Esophagus squamous epithelium (tissue), 5 donors: Measurements from ENCODE around the gene CCNT1. TPM values are rescaled to one million over a fixed set of nuclear protein-coding genes. Genes with fewer than 3 reads are reported as not detected.

Experiments
- DNase-seq: peaks from one replicate; lab custom pipeline; 2025; lab: John Stamatoyannopoulos, UW
- H3K27ac ChIP-seq, 4 donors: fragments of 200-600 bp; sonication (generic); one replicate each; pipeline ENCODE4 v1.5.1; 2016 to 2019; ENCODE audit warnings: mild to moderate bottlenecking in 1 of 4
- H3K27me3 ChIP-seq, 4 donors: fragments of 200-600 bp; sonication (generic); 1 replicate in 3 of 4; 2 replicates in 1 of 4; pipeline versions ENCODE4 v1.5.1 to v1.6.0; 2017 to 2021; ENCODE audit warnings: antibody characterized with exemption in 1 of 4
- H3K36me3 ChIP-seq, 3 donors: fragments of 200-600 bp; sonication (generic); one replicate each; pipeline ENCODE4 v1.5.1; 2016 to 2019
- H3K4me1 ChIP-seq, 3 donors: fragments of 200-600 bp; sonication (generic); one replicate each; pipeline ENCODE4 v1.5.1; 2017 to 2019
- H3K4me3 ChIP-seq, 4 donors: fragments of 200-600 bp; sonication (generic); 1 replicate in 3 of 4; 2 replicates in 1 of 4; pipeline ENCODE4 v1.5.1; 2016 to 2019; ENCODE audit warnings: mild to moderate bottlenecking in 2 of 4, moderate library complexity in 1 of 4
- H3K9me3 ChIP-seq, 3 donors: fragments of 200-600 bp; sonication (generic); one replicate each; pipeline ENCODE4 v1.5.1; 2016 to 2019
- POLR2A ChIP-seq, 4 donors: fragments of 450-650 bp; IDR thresholded peaks; one replicate each; pipeline ENCODE4 v1.6.1; 2017; ENCODE audit warnings: antibody characterized with exemption in 4 of 4, mild to moderate bottlenecking in 4 of 4, moderate library complexity in 3 of 4
- intact Hi-C: fragments of 100-400 bp; cut with DNase I; formaldehyde crosslinking; loops from one replicate; pipeline ENCODE4 v1.15.0; 2022
- small RNA-seq, 4 donors: library from RNA; depleted of rRNA; stranded (forward); fragments of <200 nt; gene quantifications; one replicate each; pipeline ENCODE3, GENCODE V24; 2016
- total RNA-seq, 4 donors: library from RNA; depleted of rRNA; stranded (reverse); fragments of >200 nt; gene quantifications; one replicate each; pipeline ENCODE4 v1.1.0, GENCODE V29; 2016
- TF ChIP-seq, protein P1 (sequence below), 6 experiments: fragments of 450-650 bp in 4 of 6; fragments of 200-600 bp in 2 of 6; sonication (generic) in 2 of 6; IDR thresholded peaks; one replicate each; pipeline ENCODE4 v1.5.1; 2016 to 2019; ENCODE audit warnings: antibody characterized with exemption in 6 of 6, mild to moderate bottlenecking in 4 of 6, moderate library complexity in 4 of 6
- donor health status: DM: yes; HTN: yes; CAD: no.

CCNT1 gene
- total RNA-seq, 4 donors from 2014 or later, result 16.2 to 23.3 (median 18.5) TPM

DNA sequence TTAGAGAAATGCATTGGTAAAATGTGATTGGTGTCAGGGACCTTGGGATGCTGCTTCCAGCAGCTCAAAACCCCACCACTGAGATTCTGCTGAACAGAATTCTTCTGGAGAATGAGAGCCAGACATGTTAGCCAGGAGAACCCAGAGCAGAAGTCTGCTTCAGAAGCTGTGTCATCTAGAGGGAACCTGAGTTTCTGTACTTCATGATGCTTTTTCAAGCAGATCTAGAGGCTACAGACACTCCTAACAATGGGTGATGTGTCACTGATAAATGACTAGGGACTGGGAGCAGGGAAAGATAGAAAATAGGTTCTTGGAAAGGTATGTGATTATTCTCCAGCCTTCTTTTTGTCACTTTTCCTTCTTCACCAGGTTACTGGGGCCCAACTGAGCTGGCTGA, 76.1 kb downstream of the CCNT1 start:
- H3K4me1 ChIP-seq, result no peaks in the 10 kb centered on the region
- no peaks in the 10 kb centered on the region for H3K27me3 ChIP-seq
- H3K27ac ChIP-seq, result no peak overlapping the region
- no peak overlapping the region for H3K4me3 ChIP-seq
- no peak for DNase-seq
- intact Hi-C loops, result no loop called here
- H3K36me3 ChIP-seq, result peaks cover 0 to 22% (median 0%) of the 10 kb centered on the region in 3 donors
- TF ChIP-seq, protein P1, sequence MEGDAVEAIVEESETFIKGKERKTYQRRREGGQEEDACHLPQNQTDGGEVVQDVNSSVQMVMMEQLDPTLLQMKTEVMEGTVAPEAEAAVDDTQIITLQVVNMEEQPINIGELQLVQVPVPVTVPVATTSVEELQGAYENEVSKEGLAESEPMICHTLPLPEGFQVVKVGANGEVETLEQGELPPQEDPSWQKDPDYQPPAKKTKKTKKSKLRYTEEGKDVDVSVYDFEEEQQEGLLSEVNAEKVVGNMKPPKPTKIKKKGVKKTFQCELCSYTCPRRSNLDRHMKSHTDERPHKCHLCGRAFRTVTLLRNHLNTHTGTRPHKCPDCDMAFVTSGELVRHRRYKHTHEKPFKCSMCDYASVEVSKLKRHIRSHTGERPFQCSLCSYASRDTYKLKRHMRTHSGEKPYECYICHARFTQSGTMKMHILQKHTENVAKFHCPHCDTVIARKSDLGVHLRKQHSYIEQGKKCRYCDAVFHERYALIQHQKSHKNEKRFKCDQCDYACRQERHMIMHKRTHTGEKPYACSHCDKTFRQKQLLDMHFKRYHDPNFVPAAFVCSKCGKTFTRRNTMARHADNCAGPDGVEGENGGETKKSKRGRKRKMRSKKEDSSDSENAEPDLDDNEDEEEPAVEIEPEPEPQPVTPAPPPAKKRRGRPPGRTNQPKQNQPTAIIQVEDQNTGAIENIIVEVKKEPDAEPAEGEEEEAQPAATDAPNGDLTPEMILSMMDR (IDR thresholded peaks at IDR 0.05), result no peak
- TF ChIP-seq POLR2A (IDR thresholded peaks at IDR 0.05), result no peak
- peaks cover 0 to 6% (median 0%) of the 10 kb centered on the region in 3 donors for H3K9me3 ChIP-seq

Small RNAs within 50 kb of the gene (small RNA-seq; reads per million reads assigned to genes)
- gene MIR1291, result 0 reads per million in 4 donors
- 2.1 to 4.2 (median 3.7) reads per million in 4 donors for gene SNORA2A
- gene SNORA2B, result 2.5 to 8.6 (median 4.4) reads per million in 4 donors
- gene SNORA2C, result 0 to 0.45 (median 0.31) reads per million in 4 donors

Other genes starting within 250 kb of the CCNT1 start
- gene ANP32D, start 244.1 kb downstream of the CCNT1 start, total RNA-seq, result not detected
- 1 to 10 TPM in 2 of 4 donors, under 1 TPM in 1, not detected in 1; 0.99 to 2.0 (median 1.5) TPM for gene C12orf54, start 234.2 kb downstream of the CCNT1 start, total RNA-seq
- not detected for gene OR8S1, start 191.1 kb downstream of the CCNT1 start, total RNA-seq
- not detected for gene LALBA, start 146.7 kb downstream of the CCNT1 start, total RNA-seq
- gene KANSL2, start 34.5 kb downstream of the CCNT1 start, total RNA-seq, result 10 to 100 TPM; 23.9 to 46.0 (median 33.3) TPM
- gene ADCY6, start 72.4 kb upstream of the CCNT1 start, total RNA-seq, result 10 to 100 TPM; 11.5 to 14.7 (median 13.9) TPM
- gene CACNB3, start 101.8 kb upstream of the CCNT1 start, total RNA-seq, result 10 to 100 TPM; 13.4 to 19.5 (median 14.0) TPM
- 10 to 100 TPM; 46.0 to 71.5 (median 56.7) TPM for gene DDX23, start 135.5 kb upstream of the CCNT1 start, total RNA-seq
- 1 to 10 TPM in 2 of 4 donors, under 1 TPM in 2; 0.57 to 6.1 (median 0.95) TPM for gene RND1, start 149.2 kb upstream of the CCNT1 start, total RNA-seq
- gene FKBP11, start 208.8 kb upstream of the CCNT1 start, total RNA-seq, result 10 to 100 TPM in 3 of 4 donors, 1 to 10 TPM in 1; 9.5 to 28.6 (median 11.8) TPM
- gene ARF3, start 240.8 kb upstream of the CCNT1 start, total RNA-seq, result 10 to 100 TPM; 52.2 to 76.2 (median 61.6) TPM